NCI-H1930 (cell line): ENCODE results near the gene CSPG4.
"Not testable (repeated sequence)": the region's sequence is repeated elsewhere in the genome, so short reads cannot be mapped to it uniquely, and the experiment has no call there.

ENCODE experiments used
- DNase-seq, 2 experiments: peaks; one replicate each; lab custom pipeline; 2025; lab: John Stamatoyannopoulos, UW

The CSPG4 gene

DNA sequence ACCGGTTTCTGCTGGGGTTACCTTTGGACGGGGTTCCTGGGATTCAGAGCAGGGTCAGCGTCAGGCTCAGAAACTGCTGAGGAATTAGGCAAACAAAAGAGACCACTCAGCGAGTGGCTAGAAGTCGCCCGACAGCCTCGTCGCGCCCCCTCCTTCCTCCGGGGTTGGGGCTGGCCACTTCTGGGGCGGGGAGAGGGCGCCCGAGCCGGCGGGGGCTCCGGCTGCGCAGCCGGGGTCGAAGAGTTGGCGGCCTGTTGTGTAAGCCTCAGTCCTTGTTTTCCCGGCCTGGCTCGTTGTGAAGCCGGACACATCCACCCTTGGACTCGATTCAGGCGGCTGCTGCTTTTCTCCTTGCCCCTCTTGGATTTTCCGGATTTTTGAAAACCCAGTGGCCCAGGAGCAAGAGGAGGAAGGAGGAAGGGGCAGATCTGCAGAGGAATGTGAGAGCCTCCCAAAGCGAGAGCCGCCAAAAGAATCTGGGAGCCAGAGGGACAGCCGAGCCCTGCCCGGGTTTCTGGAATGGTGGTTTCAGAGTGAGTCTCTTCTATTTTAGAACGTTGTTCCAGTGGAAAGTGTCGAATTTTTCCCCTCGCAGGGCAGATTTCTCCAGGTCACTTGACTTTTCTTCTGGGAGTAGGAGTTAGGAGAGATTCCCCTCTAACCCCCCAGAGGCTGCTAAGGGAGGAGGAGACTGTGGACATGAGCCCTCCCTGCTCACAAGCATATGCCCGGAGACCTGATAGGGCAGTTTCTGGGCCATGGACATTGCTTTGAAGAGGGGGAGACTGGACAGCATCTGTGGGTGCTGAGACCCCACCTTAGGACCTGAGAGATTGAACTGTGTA, 64.3 kb downstream of the CSPG4 start:
- no peak for DNase-seq

GRCh38 chr15:75647370-75648155, 65.1 kb downstream of the CSPG4 start, which contains the start of gene SNX33:
SNX33 (plus strand) TSS chr15:75647912; CDS start chr15:75649103, 1,191 bp downstream.
- DNase-seq: peak in 1 of 2 experiments; percentile 55

DNA sequence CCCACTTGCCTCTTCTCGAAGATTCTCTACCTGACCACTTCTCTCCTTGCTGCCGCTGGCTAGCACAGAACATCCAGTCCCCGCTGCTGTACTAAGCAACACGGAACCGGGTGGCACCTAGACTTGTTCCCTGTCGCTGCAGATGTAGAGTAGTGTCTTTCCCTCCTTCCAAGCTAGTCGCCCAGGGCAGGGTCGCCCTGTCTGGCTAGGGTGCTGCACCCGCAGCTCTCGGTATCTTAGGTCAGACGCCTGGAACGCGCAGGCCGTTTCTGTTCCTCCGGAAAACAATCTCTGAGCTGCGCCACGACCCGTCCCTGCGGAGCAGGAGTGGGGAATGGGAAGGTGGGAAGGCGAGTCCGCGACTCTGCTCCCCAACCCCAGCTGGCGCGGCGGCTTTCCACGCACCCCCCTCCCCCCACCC, 65.7 kb downstream of the CSPG4 start:
- no peak for DNase-seq

DNA sequence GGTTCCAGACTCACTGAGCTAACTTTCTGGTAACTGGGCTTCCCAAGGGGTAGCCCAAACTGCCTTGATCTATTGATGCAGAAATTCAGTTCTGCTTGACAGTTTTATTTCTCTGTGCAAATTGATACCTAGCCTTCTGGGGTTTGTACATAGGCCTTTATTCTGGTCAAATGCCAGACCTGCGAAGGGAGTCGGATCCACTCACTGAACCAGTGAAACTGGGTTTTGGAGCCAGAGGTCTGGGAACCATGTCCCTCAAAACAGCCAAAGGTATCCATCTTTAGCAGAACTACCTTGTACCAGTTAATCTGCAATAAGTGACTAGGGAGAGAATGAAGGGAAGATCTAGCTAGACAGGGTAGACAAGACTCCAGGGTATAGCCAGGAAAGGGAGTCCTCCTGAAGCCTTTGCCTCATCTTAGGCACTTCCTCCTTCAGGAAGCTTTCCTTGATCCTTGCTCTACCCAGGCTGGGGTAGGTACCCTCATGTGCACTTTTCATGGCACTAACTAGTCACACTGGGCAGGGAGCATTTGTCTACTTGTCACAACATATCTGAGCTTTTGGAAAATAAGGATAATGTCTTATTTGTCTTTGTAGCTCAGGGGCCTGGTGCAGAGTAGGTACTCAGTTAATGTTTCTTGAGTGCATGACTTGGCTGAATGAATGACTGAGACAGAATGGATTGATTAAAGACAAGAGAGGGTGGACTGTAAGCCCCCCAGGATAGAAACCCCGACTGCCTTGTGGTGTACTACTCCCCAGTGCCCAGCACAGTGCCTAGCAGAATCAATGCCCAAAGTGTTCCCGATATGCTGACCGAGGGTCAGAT, 66.3 kb downstream of the CSPG4 start:
- no peak for DNase-seq

DNA sequence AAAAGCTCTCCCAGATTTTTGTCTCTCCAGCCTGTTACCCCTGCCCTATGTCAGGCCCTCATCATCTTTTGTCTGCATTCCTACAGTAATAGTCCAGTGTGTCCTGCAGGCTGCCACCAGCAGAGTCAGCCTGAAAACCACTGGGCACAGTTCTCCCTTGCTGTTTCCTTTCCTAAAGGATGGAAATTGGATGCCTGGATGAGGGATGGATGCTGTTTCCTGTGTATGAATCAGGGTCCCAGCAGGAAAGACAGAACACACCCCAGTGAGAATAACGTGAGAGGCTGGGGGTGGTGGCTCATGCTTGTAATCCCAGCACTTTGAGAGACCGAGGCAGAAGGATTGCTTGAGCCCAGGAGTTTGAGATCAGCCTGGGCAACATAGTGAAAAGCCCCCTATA, 68.3 kb downstream of the CSPG4 start:
- DNase-seq: no peak

GRCh38 chr15:75641603-75642002, 71.0 kb downstream of the CSPG4 start:
- DNase-seq: no peak

DNA sequence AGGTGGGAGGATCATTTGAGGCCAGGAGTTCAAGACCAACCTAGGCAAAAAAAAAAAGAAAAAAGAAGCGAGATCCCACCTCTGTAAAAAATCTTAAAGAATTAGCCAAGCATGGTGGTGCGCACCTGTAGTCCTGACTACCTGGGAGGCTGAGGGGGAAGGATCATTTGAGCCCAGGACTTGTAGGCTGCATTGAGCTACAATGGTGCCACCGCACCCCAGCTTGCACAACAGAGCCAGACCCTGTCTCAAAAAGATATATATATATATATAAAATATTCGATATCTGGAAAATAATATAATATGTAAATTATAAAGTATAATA, 71.5 kb downstream of the CSPG4 start:
- DNase-seq: no peak

DNA sequence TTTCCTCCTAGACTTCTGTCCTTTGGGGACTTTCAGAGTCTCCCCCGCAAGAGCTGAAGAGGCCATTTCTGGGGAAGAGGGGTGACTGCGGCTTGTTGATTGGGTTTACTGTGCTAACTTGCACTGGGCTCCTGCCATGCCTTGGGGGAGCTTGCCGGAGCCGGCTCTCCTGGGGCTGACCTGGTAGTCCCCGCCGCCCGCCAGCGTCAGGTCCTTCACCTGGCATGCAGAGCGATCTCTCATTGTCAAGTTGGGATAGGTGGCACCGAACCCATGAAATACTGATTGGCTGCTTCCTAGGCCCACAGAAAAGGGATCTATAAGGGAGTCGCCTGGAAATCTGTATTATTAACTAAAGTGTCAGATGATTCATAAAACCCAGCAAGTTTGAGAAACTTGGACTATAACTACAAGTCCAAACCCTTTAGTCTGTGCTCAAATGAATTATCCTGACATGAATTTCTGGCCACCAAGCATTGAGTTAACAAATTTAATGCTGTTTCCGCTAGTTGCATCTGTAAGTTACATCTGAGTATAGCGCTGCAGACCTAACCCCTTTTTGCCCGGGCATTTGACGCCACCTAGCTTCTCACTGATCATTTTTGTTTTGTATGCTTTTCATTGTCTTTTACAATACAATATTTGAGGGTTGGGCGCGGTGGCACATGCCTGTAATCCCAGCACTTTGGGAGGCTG, 72.0 kb downstream of the CSPG4 start:
- peak; percentile 25 to 43 for DNase-seq

DNA sequence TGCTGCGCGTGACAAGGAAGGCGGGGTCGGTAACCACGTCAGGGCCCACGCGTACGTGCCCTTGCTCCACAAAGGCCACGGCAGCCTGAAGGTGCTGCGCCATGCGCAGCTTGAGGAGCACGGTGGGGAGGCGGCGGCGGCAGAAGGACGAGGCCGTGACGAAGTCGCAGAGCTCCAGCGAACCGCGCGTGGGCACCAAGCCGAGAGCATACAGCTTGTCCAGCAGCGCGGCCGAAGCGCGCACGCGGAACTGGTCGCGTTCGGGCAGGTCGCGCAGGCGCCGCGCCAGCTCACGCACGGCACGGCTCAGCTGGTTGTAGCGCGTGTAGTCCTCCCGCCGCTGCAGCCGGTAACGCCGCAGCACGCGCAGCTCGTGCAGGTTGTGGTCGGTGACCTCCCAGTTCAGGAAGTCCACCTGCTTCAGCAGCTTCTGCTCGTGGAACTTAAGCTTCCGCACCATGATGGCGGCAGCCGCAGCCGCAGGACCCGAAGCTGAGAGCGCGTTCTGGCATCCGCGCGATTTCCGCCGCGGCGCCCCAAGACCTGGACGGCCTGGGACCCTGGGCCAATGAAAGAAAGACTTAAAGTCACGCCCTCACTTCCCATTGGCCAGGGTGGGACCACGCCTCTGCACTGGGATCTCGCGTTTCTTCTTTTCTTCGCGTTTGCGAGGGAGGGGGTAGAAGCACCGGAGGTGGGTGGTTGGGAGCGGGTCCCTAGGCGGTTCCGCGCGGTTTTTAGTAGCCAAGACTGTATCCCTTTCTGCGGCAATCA, 72.8 kb downstream of the CSPG4 start, which contains the start of gene IMP3:
Gene IMP3 (minus strand): TSS at position 516 of the 774 bp plus-strand sequence. CDS start 56 bp downstream, at position 460.
- DNase-seq: peak; percentile 92 to 93

DNA sequence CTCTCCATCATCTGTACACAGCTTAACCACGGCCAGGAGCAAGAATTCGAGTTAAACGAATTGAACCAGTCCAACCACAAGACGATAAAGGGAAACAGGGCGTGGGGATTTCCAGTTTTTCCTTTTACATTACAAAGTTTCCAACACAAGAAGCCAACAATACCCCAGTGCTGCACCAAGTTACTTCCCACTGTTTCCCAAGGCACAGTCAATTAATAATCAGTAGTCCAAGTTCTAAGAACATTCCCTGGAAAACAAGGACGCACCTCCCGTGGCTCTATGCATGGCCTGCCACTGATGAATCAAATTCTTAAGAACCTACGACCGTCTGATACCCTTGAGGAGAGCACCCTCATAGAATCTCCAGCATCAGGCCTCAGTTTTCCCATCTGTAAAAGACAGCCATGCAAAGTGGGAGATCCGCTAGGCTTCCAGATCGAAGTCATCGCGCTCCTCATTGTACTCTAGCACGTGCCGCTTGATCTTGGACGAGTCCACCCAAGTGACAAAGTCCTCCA, 73.4 kb downstream of the CSPG4 start:
- no peak for DNase-seq

GRCh38 chr15:75637245-75638009, 75.2 kb downstream of the CSPG4 start:
- no peak for DNase-seq

DNA sequence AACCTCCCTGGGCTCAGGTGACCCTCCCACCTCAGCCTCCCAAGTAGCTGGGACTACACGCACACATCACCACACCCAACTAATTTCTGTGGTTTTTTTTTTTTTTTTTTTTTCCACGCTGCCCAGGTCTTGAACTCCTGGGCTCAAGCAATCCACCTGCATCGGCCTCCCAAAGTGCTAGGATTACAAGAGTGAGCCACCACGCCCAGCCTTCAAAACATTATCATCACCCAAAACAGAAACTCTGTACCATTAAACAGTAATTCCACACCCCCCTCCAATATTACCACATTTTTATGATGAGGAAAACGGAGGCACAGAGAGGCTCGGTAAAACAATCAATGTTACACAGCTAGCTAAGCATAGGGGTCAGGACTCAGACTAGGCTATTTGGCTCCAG, 76.6 kb downstream of the CSPG4 start:
- DNase-seq: no peak

- DNase-seq: not testable (repeated sequence)
Measured at GRCh38 chr15:75633922-75634321, 78.7 kb downstream of the CSPG4 start.

DNA sequence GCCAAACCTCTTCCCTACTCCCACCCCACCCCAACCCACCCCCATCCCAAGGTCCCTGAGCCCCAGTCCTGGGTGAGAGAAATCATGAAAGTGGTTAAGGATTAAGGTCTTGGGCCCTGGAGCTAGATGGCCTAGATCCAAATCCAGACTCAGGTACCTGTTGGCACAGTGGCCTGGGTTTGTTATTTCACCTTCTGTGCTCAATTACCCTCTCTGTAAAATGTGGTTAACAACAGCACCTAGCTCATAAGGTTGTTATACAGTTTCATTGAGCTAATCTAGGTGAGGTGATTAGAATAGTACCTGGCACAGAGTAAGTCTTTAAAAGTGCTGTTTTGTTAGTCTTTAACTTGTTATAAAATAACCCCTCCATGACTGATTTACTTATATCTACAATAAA, 80.7 kb downstream of the CSPG4 start:
- no peak for DNase-seq

DNA sequence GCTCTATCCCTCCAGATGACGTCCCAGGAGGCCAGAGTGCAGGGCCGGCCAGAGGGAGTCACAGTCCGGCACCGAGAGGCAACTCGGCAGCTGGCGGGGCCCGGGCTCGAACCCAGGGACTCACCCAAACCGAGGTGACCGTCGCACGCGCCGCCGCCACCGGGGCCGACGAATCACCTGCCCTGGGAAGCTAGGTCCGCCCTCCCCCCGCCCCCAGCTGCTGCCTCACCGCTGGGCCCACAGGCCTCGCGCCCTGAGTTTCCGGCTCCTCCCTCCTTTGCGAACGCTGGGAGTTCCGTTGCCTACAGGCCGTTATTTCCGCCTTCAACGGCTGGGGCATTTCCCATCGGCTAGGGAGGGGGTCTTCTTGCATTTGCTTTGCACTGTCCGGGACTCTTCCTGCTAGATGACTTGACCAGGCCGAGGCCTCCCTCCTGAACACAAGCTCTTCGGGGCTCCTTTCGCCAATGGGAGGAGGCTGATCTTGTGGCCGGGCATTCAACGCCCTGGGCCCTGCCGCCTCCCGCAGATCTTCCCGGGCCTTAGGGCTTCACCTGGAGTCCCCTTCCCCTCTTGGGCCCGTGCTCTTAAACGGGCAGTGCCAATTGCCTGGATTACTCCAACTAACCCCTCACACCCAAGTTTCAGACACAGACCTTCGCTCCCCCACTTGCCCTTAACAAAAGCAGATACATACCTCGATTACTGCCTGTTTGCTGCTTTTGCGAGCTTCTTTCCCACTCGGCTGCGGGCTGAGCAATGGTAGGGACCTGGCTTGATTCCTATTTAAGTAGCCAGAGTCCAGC, 86.9 kb downstream of the CSPG4 start, which contains the start of gene SNUPN:
Gene SNUPN (minus strand): TSS at position 184 of the 806 bp plus-strand sequence. CDS start 4,674 bp downstream, outside the sequence.
- DNase-seq: peak; percentile 66 to 80
